Colonic mucosa (tissue), 4 donors: Measurements from ENCODE around the gene TIMM44. TPM values are rescaled to one million over a fixed set of nuclear protein-coding genes. Genes with fewer than 3 reads are reported as not detected.
A peak's percentile ranks its signal among the peaks of the same experiment; 100 is the strongest.

Experiments used
- DNase-seq: peaks from one replicate; pipeline ENCODE4 v3.0.0-alpha.2; 2020
- H3K27ac ChIP-seq: fragments of 200-600 bp; one replicate; pipeline ENCODE4 v1.8.0; 2021
- H3K27me3 ChIP-seq: fragments of 200-600 bp; one replicate; pipeline ENCODE4 v1.8.0; 2021
- H3K36me3 ChIP-seq: fragments of 200-600 bp; one replicate; pipeline ENCODE4 v1.8.0; 2021
- H3K4me1 ChIP-seq: fragments of 200-600 bp; one replicate; pipeline ENCODE4 v1.8.0; 2021; ENCODE audit warnings: mild to moderate bottlenecking
- H3K4me3 ChIP-seq: fragments of 200-600 bp; one replicate; pipeline ENCODE4 v1.8.0; 2021
- H3K9ac ChIP-seq, 2 donors: one replicate each; pipeline ENCODE4 v1.7.0; 2013; ENCODE audit warnings: control low read depth in 2 of 2, low read depth in 2 of 2, low read length in 2 of 2
- H3K9me3 ChIP-seq: fragments of 200-600 bp; one replicate; pipeline ENCODE4 v1.8.0; 2021
- CTCF ChIP-seq: fragments of 200-600 bp; IDR thresholded peaks from one replicate; pipeline ENCODE4 v1.8.0; 2022; ENCODE audit warnings: antibody characterized with exemption, mild to moderate bottlenecking
- intact Hi-C: fragments of 100-400 bp; cut with DNase I; formaldehyde crosslinking; loops from one replicate; pipeline ENCODE4 v1.14.1; 2022
- total RNA-seq, 2 donors: library from RNA; stranded (reverse); fragmentation: NEBNext Ultra II Directional in 1 of 2; extraction: Animal tissue kit (Norgen Biotek cat#: 25700) in 1 of 2; gene quantifications; one replicate each; pipeline ENCODE4 v1.2.1, GENCODE V29; 2021
- donor health status: healthy.
- donor health status: DM: no; HTN: no; CAD: no.
- donor health status: DM: no; HTN: no; CAD: no.

The TIMM44 gene
- total RNA-seq, 2 donors from 2014 or later = 50.8 to 118 TPM

- no peak overlapping the region for H3K9ac ChIP-seq
- peaks cover 9% of the 10 kb centered on the region for H3K4me1 ChIP-seq
- intact Hi-C loops = no loop called here
- no peaks in the 10 kb centered on the region for H3K9me3 ChIP-seq
- DNase-seq = no peak
- peaks cover 41% of the 10 kb centered on the region for H3K27me3 ChIP-seq
- peaks cover 2% of the 10 kb centered on the region for H3K36me3 ChIP-seq
- H3K4me3 ChIP-seq = peak overlapping the region; percentile 30
- no peak for TF ChIP-seq CTCF
- H3K27ac ChIP-seq = no peak overlapping the region
Measured at GRCh38 chr19:7915250-7916102, 28.0 kb downstream of the TIMM44 start.

- no peak within 1 kb of the TSS for H3K27ac ChIP-seq
- no peak within 1 kb of the TSS for H3K9ac ChIP-seq
- intact Hi-C loops = no loop called here
- no peaks in the 10 kb centered on the region for H3K9me3 ChIP-seq
- peaks cover 41% of the 10 kb centered on the region for H3K27me3 ChIP-seq
- peaks cover 9% of the 10 kb centered on the region for H3K4me1 ChIP-seq
- no peak for TF ChIP-seq CTCF
- peaks cover 8% of the 10 kb centered on the region for H3K36me3 ChIP-seq
- DNase-seq = no peak
- no peak within 1 kb of the TSS for H3K4me3 ChIP-seq
Measured at GRCh38 chr19:7914598-7915045, 28.8 kb downstream of the TIMM44 start, which contains the start of gene TGFBR3L. TSS of gene TGFBR3L (plus strand) at chr19:7914830.

- DNase-seq = no peak
- Histone ChIP-seq H3K4me1 (peaks cover 9% of the 10 kb centered on the region), H3K36me3 (peaks cover 8% of the 10 kb centered on the region), H3K27me3 (peaks cover 41% of the 10 kb centered on the region), H3K9ac (no peak overlapping the region), H3K27ac (no peak overlapping the region), H3K4me3 (no peak overlapping the region), H3K9me3 (no peaks in the 10 kb centered on the region)
- TF ChIP-seq CTCF = no peak
- intact Hi-C loops = no loop called here
Measured at GRCh38 chr19:7914099-7914498, 29.4 kb downstream of the TIMM44 start.

- peaks cover 9% of the 10 kb centered on the region for H3K4me1 ChIP-seq
- H3K36me3 ChIP-seq = peaks cover 8% of the 10 kb centered on the region
Measured at GRCh38 chr19:7913652-7914051, 29.8 kb downstream of the TIMM44 start.

More at GRCh38 chr19:7913652-7914051, 29.8 kb downstream of the TIMM44 start:
- H3K27ac ChIP-seq = no peak overlapping the region
- DNase-seq = no peak
- H3K9me3 ChIP-seq = no peaks in the 10 kb centered on the region
- no peak for TF ChIP-seq CTCF
- intact Hi-C loops = no loop called here
- no peak overlapping the region for H3K9ac ChIP-seq
- peaks cover 39% of the 10 kb centered on the region for H3K27me3 ChIP-seq
- no peak overlapping the region for H3K4me3 ChIP-seq
